HG03571 (cell line): ENCODE results near the gene MICAL2.

Experiments
- ATAC-seq: cut with Tn5 transposase; IDR thresholded peaks from one replicate; pipeline ENCODE4 v1.9.1; 2021; ENCODE audit not compliant: unreplicated experiment

Gene MICAL2

DNA sequence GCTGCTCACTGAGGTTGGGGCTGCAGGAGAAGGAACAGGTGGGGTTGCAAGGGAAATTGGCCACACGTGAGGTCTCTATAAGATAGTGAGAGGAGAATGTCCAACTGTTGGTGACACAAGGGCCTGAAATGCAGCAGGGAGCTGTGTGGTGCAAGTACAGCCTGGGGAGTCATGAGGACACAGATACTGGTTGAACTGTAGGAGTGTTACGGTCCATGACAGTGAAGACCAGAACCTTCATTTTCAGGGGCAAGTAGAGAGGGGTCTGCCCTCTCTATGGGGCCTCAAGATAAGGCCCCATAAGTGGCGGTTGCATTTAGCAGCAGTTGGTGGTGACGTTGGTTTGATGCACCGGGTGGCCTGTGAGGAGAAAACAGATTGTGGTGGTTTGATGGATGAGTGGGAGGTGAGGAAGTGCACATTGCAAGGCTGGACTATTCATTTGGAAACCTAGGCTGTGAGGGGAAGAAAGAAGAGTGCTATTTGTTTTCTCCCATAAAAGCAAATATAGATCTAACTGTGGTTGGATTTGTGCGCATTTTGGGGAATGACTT lies 39.4 kb downstream of the MICAL2 start:
- ATAC-seq = no peak

DNA sequence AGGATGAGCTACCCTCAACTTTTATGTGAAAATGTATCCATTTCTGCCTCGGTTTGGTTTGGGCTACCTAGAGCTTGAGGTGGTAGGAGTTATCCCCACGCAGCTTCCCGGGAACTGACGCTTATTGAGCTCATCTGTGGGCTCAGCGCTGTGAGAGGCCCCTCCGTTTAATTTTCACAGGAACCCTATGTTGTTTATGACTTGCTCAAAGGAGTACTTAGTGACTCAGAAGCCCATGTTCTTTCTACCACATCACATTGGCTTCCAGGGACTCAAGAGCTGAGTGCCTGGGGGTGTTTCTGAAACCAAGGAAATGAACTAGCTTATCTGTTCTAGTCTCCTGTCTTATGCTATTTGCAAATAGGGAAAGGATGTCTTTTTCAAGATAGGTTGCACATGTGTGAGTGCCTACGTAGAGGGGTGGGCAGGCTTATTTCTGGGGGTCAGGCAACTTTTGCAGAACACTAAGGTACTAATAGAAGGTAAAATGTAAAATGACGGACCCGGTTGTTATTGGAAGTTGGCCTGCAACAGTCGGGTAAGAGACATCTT lies 40.5 kb downstream of the MICAL2 start:
- ATAC-seq = no peak

DNA sequence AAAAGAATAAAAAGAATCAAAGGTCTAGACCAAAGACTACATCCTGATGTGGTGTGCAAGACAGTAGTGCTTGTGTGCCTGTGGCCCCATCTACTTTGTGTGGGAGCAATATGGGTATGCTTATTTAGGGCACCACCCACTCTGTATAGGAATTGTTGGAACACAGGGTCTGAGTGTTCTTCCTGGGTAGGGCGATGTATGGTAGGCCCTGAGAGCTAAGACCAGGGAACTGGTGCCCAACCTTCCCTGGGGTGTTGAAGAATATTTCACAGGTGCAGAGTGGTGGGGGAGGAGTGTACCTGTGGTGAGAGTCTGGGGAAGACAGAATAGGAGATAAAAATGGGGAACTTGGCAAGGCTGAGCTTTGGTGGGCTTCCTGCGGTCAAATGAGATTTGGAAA lies 41.9 kb downstream of the MICAL2 start:
- no peak for ATAC-seq

DNA sequence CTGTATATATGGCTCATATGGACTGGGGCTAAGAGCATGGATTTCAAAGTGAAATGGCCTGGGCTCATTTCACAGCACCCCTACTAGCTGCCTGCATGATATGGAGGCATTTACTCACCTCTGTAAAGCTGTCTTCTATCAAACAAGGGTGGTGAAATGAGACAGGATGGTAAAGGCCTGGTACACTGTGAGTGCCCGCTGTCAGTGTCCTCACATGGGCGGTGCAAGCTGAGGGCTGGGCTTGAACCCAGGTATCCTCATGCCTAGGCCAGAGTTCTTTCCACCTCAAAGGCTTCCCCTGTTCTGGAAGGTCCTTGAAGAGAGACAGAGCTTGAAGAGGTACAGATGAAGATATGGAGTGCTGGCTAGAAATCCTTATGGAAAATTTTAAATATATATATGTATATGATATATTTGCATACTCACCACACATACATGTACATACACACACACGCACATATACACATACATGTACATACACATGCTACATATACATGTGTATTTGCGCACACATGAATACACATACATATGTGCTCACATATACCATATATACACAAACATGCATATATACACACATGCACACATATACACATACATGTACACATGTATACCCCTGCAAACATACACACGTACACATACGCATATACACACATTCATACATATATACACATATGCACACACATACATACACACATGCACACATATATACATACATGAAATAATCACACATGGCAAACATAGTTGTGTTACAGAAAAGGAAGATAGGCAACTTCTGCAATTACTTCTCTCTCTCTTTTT lies 44.7 kb downstream of the MICAL2 start:
- no peak for ATAC-seq

DNA sequence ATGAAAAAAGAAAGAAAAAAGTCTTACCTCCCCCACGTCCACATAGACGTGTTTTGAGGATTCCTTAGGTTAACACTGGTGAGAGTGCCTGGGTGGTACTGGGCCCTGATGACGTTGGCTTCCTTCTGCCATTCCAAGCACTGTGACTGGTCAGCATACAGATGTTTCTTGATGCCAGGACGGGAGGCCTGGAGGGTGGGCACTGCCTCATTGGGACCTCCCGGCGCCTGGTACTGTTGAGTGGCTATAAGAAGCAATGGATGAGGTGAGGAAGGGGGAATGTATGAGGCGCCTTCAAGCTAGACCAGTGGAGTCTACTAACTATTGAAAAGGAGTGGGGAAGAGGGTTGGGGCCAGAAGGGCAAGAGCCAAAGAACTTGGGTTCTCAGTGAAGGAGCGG lies 45.3 kb downstream of the MICAL2 start:
- ATAC-seq = no peak

DNA sequence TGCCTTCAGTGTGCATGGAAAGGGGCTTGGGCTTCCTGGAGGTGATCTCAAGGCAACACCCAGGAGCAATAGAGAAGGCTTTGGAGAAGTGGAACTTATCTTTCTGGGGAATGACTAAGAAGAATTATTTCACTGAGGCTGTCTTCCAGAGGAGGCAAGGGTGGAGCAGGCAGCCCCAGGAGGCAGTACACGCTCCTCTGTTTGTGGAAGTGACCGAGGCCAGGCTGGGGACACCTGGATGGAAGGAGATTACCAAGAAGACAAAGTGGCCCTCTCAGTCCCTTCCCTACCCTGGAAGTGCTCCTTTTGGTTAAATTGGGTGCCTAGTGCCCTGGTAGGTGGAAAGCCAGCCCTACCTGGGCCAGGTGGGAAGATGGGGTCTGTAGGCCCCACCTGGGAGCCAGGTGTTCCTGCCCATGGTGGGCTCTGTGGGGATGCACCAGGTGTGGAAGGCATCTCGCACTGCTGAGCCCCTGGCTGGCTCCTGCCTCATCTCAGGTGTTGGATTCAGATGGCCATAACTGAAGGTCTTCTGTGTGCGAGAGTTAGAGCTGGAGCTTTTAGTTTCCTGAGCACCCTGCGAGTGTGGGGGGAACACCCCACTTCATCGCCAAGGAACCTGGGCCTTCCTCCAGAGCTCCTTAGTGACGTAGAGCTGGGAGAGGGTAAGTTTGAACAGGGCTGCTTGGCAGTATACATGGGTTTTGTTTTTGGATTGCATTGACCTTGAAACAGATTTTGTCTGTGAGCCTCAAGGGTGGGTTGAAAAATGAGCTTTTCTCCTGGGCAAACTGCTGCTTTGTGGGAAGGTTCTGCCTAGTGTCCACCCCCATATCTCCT lies 46.1 kb downstream of the MICAL2 start:
- ATAC-seq = no peak

DNA sequence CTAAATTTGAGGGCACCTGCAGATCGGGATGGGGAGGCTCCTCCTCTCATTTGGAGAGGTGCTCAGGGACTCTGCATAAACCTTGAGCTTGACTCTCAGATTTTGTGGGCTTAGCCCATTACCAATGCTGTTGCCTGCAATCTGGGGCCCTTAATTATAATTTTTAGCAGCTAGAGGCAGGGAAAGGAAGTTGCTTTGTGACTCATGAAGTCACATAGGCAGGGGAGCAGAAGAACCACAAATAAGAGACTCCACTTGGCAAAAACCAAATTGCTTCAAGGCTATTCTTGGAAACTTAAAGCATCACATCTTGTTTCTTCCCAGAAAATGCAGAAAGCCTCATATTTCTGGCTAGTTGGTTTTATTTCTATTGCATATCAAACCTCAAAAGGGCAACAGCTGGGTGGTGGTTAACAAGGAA lies 46.9 kb downstream of the MICAL2 start:
- ATAC-seq = no peak

DNA sequence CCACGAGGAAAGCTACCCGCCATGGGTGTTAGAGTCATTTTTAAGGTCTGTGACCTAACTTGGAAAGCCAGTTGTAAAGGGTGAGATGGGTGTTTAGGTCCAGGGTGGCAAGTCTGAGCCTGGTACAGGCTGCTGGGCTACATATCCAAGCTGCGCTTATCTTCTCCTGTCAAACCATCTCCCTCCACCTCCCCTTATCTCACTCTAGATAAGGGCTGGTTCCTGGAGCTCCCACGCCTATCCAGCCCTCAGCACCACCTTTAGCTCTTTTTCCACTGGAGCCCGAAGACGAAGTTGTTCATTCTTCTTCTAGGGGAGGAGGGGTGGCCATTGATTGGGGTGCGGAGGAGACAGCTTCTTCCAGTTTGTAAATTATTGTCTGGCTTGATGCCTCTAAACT lies 48.5 kb downstream of the MICAL2 start:
- ATAC-seq = no peak

DNA sequence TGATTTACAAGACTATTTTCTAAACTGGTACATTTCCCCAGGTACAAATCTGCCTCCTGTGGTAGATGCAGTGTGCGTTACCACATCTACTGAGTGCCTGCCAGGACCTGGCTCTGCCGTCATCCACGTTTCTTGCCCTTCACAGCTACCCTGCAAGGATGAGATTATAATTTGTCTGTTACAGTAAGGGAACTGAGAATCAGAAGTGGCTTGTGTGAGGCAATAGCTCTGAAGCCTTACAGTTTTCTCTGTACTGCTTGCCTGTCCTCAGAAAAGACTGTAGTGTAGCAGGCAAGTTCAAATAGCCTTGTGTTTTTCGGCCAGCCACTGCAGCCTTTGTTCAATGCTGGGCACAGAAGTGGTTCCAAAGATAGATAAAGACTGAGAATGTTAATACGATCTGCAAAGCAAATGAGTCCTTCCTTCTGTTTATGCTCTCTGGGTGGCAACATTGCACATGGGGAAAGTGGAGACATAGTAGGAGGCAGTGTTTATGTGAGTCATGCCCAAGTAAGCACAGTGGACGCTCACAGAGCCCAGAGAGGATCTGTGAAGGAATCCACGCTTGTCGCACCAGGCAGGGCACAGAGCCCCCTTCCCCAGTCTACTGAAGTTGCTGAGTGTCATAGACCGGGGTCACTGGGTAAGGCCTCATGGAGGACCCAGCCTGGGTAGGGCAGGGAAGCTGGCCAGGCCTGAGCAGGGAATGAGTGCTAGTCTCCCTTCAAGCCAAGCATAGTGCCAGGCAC lies 49.1 kb downstream of the MICAL2 start:
- no peak for ATAC-seq

DNA sequence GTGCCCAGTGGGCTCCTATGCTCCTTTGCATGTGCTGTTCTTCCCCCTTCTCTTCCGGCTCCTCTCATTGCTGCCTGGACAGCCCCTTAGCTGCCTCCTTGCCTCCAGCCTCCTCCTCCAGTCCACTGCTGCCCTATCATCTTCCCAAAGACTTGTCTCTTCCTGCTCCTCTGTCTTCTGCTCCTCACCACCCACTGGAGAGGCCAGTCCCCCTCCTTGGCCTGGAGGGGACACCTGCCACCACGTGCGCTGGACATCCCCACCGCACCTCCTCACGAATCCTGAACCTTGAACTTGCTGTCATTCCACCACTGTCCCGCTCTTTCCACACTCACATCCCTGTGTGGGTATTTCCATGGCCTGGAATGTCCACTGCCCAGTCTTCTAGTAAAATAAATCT lies 49.8 kb downstream of the MICAL2 start:
- no peak for ATAC-seq

DNA sequence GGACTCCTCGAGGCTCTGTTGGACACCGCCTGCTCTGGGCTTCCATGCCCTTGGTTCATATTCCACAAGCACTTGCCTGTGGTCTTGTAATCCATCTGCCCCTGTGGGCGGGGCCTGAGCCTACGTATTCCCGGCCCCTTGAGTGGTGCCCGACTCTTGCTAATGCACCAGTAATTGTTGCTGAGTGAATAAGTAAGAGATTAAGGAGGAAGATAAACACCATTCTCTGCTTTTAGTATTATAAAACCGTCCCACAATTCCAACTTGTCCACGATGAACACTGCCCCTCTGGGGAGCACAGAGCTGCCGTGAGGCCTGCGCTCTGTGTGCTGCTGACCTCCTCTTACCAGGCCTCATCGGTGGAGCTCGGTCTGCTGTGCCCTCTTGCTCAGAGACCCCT lies 50.3 kb downstream of the MICAL2 start:
- ATAC-seq = no peak

DNA sequence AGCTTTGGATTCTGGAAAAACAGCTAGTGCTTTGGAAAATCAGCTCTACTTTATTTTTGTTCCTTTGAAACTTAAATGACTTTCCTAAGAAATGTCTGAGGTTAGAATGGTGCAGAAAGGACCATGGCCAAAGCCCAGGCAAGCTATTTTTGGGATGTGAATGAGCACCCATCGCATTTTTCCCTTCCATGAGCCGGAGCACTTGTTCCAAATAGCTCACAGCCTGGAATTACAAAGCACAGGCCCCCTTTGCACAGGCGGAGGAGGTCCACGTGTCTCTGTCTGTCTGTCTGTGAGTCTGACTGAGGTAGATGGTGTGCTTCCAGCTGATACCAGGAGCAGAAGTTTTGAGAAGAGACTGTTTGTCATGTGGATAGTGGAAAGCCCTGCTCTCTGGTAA lies 50.7 kb downstream of the MICAL2 start:
- ATAC-seq = no peak

DNA sequence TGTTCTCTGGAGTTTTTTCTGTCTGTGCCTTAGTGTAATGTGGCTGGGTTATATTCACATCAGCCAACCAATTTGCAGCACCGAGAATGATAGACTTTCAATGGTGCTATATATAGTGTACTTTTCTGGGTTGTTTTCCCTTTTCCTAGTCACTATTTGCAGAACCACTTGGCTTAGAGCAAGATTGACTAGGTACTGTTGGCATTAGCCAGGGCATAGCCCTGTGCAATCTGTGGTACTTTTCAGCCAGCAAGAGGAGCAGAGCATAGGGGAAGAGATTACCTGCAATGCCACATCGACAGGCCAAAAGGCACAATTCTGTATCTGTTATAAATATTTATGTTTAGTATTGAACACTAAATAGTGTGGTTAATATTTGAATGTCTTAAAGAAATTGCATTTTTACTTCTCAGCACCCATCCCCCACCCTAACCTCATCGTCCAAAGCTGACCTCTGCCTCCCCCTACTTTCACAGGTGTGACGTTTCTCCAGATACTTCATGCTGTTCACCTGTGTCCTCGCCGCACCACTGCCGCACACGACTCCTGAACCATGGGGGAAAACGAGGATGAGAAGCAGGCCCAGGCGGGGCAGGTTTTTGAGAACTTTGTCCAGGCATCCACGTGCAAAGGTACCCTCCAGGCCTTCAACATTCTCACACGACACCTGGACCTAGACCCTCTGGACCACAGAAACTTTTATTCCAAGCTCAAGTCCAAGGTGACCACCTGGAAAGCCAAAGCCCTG lies 51.4 kb downstream of the MICAL2 start:
- no peak for ATAC-seq

DNA sequence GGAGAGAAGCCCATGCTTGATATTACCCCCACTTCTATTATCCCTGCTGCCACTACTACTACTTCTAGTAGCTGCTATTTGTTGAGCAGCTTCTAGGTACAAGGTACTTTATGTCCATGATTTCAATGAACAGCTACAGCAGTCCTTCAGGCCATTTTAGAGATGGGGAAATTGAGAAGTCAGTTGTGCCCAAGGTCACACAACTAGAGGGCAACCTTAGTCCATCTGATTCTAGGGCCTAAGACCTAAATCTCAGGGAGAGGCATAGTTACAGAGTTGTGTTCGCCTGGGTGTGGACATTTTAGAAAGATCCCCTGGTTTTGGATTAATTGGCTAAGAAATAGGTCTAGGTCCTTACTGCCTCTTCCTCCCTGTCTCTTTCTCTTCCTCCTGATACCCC lies 52.3 kb downstream of the MICAL2 start:
- no peak for ATAC-seq

DNA sequence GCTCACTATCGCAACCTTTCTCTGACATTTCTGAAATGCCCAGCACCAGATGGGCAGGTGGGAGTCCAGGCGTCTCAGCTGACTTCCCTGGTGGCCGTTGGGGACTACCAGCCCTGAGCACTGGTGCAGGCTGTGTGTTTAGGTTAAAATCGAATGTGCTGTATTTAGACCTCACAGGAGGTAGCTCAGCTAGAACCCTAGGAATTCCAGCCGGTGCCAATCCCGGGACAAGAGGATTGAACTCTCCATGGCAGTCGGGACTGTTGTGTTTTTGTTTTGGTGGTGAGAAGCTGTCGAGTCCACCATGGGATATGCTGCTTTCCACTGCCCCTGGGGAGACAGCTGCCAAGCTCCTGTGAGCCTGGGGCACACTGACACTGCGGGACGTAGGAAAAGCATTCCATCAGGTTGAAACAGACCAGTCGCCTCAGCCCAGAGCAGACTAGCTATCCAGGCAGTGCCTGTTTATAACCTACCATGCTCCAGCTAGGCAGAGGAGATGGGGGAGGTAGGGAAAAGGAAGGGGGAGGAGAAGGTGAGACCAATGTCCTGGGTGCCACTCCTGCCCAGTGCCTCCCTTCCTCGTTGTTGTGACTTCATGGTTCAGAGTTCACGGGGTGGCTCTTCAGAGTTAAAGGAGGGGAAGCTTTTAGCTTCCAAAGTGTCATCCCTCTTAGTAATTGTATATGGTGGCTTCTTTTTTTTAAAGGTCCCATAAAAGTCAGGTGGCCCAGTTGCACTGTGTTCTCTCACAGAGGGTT lies 53.0 kb downstream of the MICAL2 start:
- no peak for ATAC-seq

DNA sequence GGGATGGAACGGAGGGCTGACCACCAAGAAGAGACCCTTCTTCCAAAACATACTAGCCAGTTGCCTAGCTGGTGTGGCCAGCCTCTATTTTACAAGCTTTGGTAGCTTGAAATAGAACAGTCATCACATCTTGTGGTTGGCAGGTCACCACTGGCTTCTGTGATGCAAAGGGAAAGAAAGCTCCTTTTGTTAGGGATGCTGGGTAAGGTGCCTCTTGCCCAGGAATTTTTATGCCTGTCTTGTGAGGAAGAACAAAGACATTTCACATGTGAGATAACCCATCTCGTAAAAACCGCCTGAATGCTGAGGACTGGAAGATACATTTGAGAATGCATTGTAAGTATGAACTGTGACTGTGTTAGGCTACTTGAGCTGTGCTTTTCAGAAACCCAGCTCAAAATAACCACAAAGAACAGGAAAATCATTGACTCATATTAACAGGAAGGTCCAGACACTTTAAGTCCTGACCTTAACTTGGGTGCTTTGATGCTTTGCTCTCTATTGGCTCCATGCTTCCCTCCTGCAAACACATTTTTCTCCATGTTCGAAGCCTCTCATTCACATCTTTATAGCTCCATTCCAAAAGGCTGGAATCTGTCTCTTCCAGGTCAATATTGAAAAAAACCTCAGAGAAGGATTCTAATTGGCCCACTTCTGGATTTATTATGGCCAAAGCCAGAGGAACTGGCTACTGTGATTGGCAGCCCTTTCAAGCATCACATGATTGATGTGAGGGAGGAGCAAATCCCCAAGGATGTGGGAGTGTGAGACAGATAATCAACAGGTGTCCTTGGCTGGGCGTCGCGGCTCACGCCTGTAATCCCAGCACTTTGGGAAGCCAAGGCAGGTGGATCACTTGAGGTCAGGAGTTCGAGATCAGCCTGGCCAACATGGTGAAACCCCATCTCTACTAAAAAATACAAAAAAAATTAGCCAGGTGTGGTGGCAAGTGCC lies 53.9 kb downstream of the MICAL2 start:
- ATAC-seq = no peak

DNA sequence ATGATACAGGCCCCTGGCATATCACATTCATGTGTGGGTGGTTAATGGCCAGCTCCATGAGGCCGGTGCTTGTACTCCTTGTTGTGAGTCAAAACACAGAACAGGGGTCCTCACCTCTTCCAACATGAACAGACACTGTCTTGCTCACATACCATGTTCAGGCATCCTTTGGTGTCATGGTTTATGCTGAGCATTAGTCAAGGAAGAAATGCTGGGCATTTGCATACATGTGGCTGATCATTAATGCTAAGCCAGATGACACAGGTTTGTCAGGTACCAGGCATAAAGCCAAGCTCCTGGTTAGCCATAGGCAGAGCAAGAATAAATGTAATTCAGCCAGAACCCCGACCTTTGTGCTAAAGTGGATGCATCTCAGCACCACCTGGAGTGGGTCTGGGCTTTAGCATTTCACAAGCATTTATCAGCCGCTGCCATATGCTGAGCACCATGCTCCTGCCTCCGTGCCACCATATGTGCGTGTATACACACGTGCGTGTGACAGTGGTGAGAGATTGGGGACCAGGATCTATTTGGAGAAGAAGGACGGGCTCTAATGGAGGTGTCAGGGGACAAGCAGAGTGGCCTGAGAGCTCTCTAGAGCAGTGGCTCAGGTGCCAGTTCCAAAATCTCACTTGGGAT lies 55.0 kb downstream of the MICAL2 start:
- no peak for ATAC-seq
